Measurements from ENCODE around the gene HES5.

The HES5 gene

GRCh38 chr1:2513939-2514652 lies 16.0 kb downstream of the HES5 start:
- no peak for DNase-seq

- DNase-seq = no peak
Observed at GRCh38 chr1:2512862-2513421, 17.1 kb downstream of the HES5 start.

- no peak for DNase-seq
Observed at GRCh38 chr1:2510366-2511155, 19.5 kb downstream of the HES5 start.

GRCh38 chr1:2509589-2509988 lies 20.5 kb downstream of the HES5 start:
- DNase-seq = no peak

GRCh38 chr1:2508751-2509150 lies 21.3 kb downstream of the HES5 start:
- DNase-seq = no peak

- DNase-seq = no peak
Observed at GRCh38 chr1:2508180-2508579, 21.9 kb downstream of the HES5 start.

GRCh38 chr1:2507744-2508155 lies 22.3 kb downstream of the HES5 start:
- DNase-seq = no peak

- DNase-seq = no peak
Observed at GRCh38 chr1:2506901-2507565, 23.0 kb downstream of the HES5 start.

GRCh38 chr1:2506007-2506860 lies 23.8 kb downstream of the HES5 start:
- no peak for DNase-seq

GRCh38 chr1:2505461-2505994 lies 24.5 kb downstream of the HES5 start:
- no peak for DNase-seq

GRCh38 chr1:2504949-2505272 lies 25.2 kb downstream of the HES5 start:
- DNase-seq = no peak

GRCh38 chr1:2504225-2504948 lies 25.7 kb downstream of the HES5 start:
- DNase-seq = no peak

- no peak for DNase-seq
Observed at GRCh38 chr1:2503554-2504224, 26.4 kb downstream of the HES5 start.

- no peak for DNase-seq
Observed at GRCh38 chr1:2502661-2503553, 27.2 kb downstream of the HES5 start.

- no peak for DNase-seq
Observed at GRCh38 chr1:2502210-2502609, 27.9 kb downstream of the HES5 start.

GRCh38 chr1:2501820-2502119 lies 28.3 kb downstream of the HES5 start:
- DNase-seq = no peak

GRCh38 chr1:2501041-2501819 lies 28.8 kb downstream of the HES5 start:
- DNase-seq = no peak

- DNase-seq = no peak
Observed at GRCh38 chr1:2499986-2500596, 30.0 kb downstream of the HES5 start.

GRCh38 chr1:2499260-2499659 lies 30.8 kb downstream of the HES5 start:
- no peak for DNase-seq
